HG02759 (cell line): ENCODE measurements around the gene LHFPL3.
"Not testable (repeated sequence)": the region's sequence is repeated elsewhere in the genome, so short reads cannot be mapped to it uniquely, and the experiment has no call there.

ENCODE experiments used
- ATAC-seq: cut with Tn5 transposase; IDR thresholded peaks from one replicate; pipeline ENCODE4 v1.9.1; 2021; ENCODE audit warnings: mild to moderate bottlenecking, moderate library complexity; ENCODE audit not compliant: unreplicated experiment

Gene LHFPL3

GRCh38 chr7:104482362-104483037 lies 154.1 kb downstream of the LHFPL3 start:
- no peak for ATAC-seq

- ATAC-seq, result no peak
Observed at GRCh38 chr7:104486931-104487330, 158.5 kb downstream of the LHFPL3 start.

- ATAC-seq, result no peak
Observed at GRCh38 chr7:104487642-104488041, 159.2 kb downstream of the LHFPL3 start.

- ATAC-seq, result no peak
Observed at GRCh38 chr7:104497379-104497967, 169.1 kb downstream of the LHFPL3 start.

- ATAC-seq, result no peak
Observed at GRCh38 chr7:104499975-104500374, 171.6 kb downstream of the LHFPL3 start.

- ATAC-seq, result no peak
Observed at GRCh38 chr7:104509874-104510273, 181.5 kb downstream of the LHFPL3 start.

GRCh38 chr7:104524853-104525252 lies 196.4 kb downstream of the LHFPL3 start:
- no peak for ATAC-seq

- no peak for ATAC-seq
Observed at GRCh38 chr7:104528142-104528541, 199.7 kb downstream of the LHFPL3 start.

- no peak for ATAC-seq
Observed at GRCh38 chr7:104529567-104529966, 201.2 kb downstream of the LHFPL3 start.

- no peak for ATAC-seq
Observed at GRCh38 chr7:104530251-104530650, 201.8 kb downstream of the LHFPL3 start.

- ATAC-seq, result no peak
Observed at GRCh38 chr7:104534149-104534548, 205.7 kb downstream of the LHFPL3 start.

GRCh38 chr7:104535841-104536240 lies 207.4 kb downstream of the LHFPL3 start:
- no peak for ATAC-seq

GRCh38 chr7:104536956-104537355 lies 208.6 kb downstream of the LHFPL3 start:
- ATAC-seq, result no peak

GRCh38 chr7:104538152-104538551 lies 209.7 kb downstream of the LHFPL3 start:
- ATAC-seq, result no peak

GRCh38 chr7:104541897-104542296 lies 213.5 kb downstream of the LHFPL3 start:
- no peak for ATAC-seq

GRCh38 chr7:104548861-104549260 lies 220.5 kb downstream of the LHFPL3 start:
- ATAC-seq, result no peak

- ATAC-seq, result no peak
Observed at GRCh38 chr7:104550362-104550761, 222.0 kb downstream of the LHFPL3 start.

GRCh38 chr7:104551226-104551625 lies 222.8 kb downstream of the LHFPL3 start:
- no peak for ATAC-seq

- no peak for ATAC-seq
Observed at GRCh38 chr7:104552102-104552501, 223.7 kb downstream of the LHFPL3 start.

- ATAC-seq, result no peak
Observed at GRCh38 chr7:104553074-104553473, 224.7 kb downstream of the LHFPL3 start.

- ATAC-seq, result not testable (repeated sequence)
Observed at GRCh38 chr7:104563350-104563901, 235.0 kb downstream of the LHFPL3 start.

- ATAC-seq, result no peak
Observed at GRCh38 chr7:104569751-104570150, 241.3 kb downstream of the LHFPL3 start.
